K562 (cell line): ENCODE results near the gene S100A4. TPM values are rescaled to one million over a fixed set of nuclear protein-coding genes. Genes with fewer than 3 reads are reported as not detected.

Source experiments
- ERF ChIP-seq: fragments of 450-650 bp; formaldehyde crosslinking; IDR thresholded peaks from 2 replicates; pipeline ENCODE4 v1.4.0; 2020; ENCODE audit warnings: mild to moderate bottlenecking, mixed read lengths
- KLF1 ChIP-seq: fragments of 450-650 bp; IDR thresholded peaks from 2 replicates; pipeline ENCODE4 v1.6.1; 2016; ENCODE audit warnings: missing genetic modification characterization, missing compliant biosample characterization
- MEF2D ChIP-seq: conservative IDR thresholded peaks from 2 replicates; pipeline ENCODE4 v1.6.1; 2016; ENCODE audit warnings: low read depth, missing genetic modification characterization, missing compliant biosample characterization
- MTA3 ChIP-seq: fragments of 450-650 bp; formaldehyde crosslinking; IDR thresholded peaks from 2 replicates; pipeline ENCODE4 v1.6.1; 2017; ENCODE audit warnings: mild to moderate bottlenecking, borderline replicate concordance
- POLR2H ChIP-seq: IDR thresholded peaks from 2 replicates; pipeline ENCODE4 v1.6.1; 2016; ENCODE audit warnings: missing genetic modification characterization, low read depth, mild to moderate bottlenecking, control low read depth, missing compliant biosample characterization, moderate library complexity
- SP1 ChIP-seq: sonication (generic); formaldehyde crosslinking; IDR thresholded peaks from 2 replicates; pipeline ENCODE4 v1.8.1; 2022; ENCODE audit warnings: mild to moderate bottlenecking, missing genetic modification reagents
- SRSF1 ChIP-seq: fragments of 200-400 bp; formaldehyde crosslinking; IDR thresholded peaks from 2 replicates; pipeline ENCODE4 v1.6.1; 2017; ENCODE audit warnings: mild to moderate bottlenecking, low read depth, low read length, moderate library complexity
- SRSF3 ChIP-seq: fragments of 200-400 bp; formaldehyde crosslinking; IDR thresholded peaks from 2 replicates; pipeline ENCODE4 v1.6.1; 2016; ENCODE audit warnings: mild to moderate bottlenecking, low read length, moderate library complexity; ENCODE audit not compliant: insufficient read depth
- ZBTB7A ChIP-seq: IDR thresholded peaks from 2 replicates; pipeline ENCODE4 v1.6.1; 2011; ENCODE audit warnings: low read depth, mild to moderate bottlenecking, low read length, moderate library complexity, borderline replicate concordance; ENCODE audit not compliant: control insufficient read depth
- ZKSCAN1 ChIP-seq: fragments of 150-350 bp; IDR thresholded peaks from 2 replicates; pipeline ENCODE4 v1.6.1; 2016; ENCODE audit warnings: low read depth, low read length
- ZNF253 ChIP-seq: fragments of 250-450 bp; sonication (Bioruptor Pico); conservative IDR thresholded peaks from 2 replicates; pipeline ENCODE4 v1.6.1; 2021; ENCODE audit warnings: mild to moderate bottlenecking
- ZNF79 ChIP-seq: fragments of 250-450 bp; sonication (Bioruptor Pico); IDR thresholded peaks from 2 replicates; pipeline ENCODE4 v1.4.0; 2020; ENCODE audit warnings: low read depth, mild to moderate bottlenecking, moderate library complexity
- ZZZ3 ChIP-seq: fragments of 450-650 bp; IDR thresholded peaks from 2 replicates; pipeline ENCODE4 v1.6.1; 2016; ENCODE audit warnings: antibody characterized with exemption, mild to moderate bottlenecking, moderate library complexity
- polyA plus RNA-seq, 8 experiments: library from polyadenylated mRNA; depleted of rRNA in 4 of 8; stranded (reverse) in 5 of 8; unstranded in 3 of 8; fragments of >200 nt; fragmentation: Nextera tagmentation in 2 of 8; fragmentation: Illumina TruSeq in 1 of 8; extraction: Ambion mirVana in 2 of 8; extraction: Trizol in 1 of 8; gene quantifications; 2 replicates each; pipeline versions ENCODE4 v1.2.1 to v1.2.3, GENCODE V29; 2011 to 2014; ENCODE audit warnings: inconsistent platforms in 1 of 8, missing spikeins in 1 of 8
- total RNA-seq, 7 experiments: library from RNA; depleted of rRNA in 6 of 7; stranded (reverse); fragments of >200 nt in 6 of 7; fragmentation: Illumina TruSeq in 2 of 7; extraction: Trizol in 2 of 7; gene quantifications; 2 replicates each; pipeline versions ENCODE4 v1.2.1 to v1.2.3, GENCODE V29; 2011 to 2021; ENCODE audit warnings: low replicate concordance in 1 of 7
- TF ChIP-seq, protein P1 (sequence below), 2 experiments: fragments of 450-650 bp in 1 of 2; sonication (generic) in 1 of 2; formaldehyde crosslinking in 1 of 2; IDR thresholded peaks in 1 of 2; conservative IDR thresholded peaks in 1 of 2; 2 replicates each; pipeline versions ENCODE4 v1.6.1 to v1.8.1; 2016 to 2023; ENCODE audit warnings: mild to moderate bottlenecking in 2 of 2, moderate library complexity in 2 of 2, inconsistent platforms in 1 of 2, missing genetic modification reagents in 1 of 2
- TF ChIP-seq, protein P2 (sequence below): fragments of 450-650 bp; IDR thresholded peaks from 2 replicates; pipeline ENCODE4 v1.6.1; 2016; ENCODE audit warnings: low read depth, mild to moderate bottlenecking, moderate library complexity
- TF ChIP-seq, protein P3 (sequence below), 2 experiments: fragments of 450-650 bp in 1 of 2; sonication (generic) in 1 of 2; formaldehyde crosslinking in 1 of 2; IDR thresholded peaks; 2 replicates each; pipeline versions ENCODE4 v1.7.1 to v1.9.0; 2016 to 2022; ENCODE audit warnings: inconsistent platforms in 1 of 2, mild to moderate bottlenecking in 1 of 2, missing genetic modification reagents in 1 of 2

Gene S100A4
- total and polyA plus RNA-seq, 9 of the 15 experiments (the other 6 are each of a cell fraction or from before 2014, with no cell fraction given), result 3.7 to 20.1 (median 11.2) TPM

DNA sequence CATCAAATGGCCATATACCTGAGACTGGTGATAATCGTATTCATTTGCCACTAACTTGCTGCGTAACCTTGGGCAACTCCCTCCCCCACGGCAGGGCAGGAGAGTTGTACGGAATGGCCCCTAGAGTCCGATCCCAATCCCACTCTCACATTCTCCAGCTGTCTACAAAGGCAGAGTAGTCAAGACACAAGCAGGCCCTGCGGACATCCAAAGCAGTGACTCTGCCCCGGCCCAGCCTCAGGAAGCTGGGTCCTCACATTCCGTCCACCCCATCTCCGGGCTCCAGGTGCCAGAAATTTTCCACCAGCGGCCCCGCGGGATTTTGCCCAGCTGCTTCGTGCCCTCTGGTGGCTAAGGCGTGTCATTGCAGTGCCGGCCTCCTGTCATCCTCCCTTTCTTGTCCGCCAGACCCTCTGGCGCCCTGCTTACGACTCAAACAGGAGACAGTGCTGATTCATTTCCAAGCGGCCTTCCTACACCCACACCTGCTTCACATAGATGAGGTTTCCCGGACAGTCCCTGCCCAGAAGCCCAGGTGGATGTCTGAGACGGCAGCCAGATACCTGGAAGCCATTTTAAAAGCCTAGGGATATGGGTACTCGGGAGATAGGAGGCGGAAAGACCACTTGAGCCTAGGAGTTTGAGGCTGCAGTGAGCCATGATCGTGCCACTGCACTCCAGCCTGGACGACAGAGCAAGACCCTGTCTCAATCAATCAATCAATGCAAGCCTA, 22.9 kb upstream of the S100A4 start (continued):
- TF ChIP-seq, protein P1, sequence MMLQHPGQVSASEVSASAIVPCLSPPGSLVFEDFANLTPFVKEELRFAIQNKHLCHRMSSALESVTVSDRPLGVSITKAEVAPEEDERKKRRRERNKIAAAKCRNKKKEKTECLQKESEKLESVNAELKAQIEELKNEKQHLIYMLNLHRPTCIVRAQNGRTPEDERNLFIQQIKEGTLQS (IDR thresholded peaks at IDR 0.05), result peak; percentile 28; the same call in 1 of the 2 replicates
- TF ChIP-seq, protein P1 (CRISPR knock-in tag; conservative IDR thresholded peaks at IDR 0.05), result peak; percentile 63; the same call in 1 of the 2 replicates
- TF ChIP-seq POLR2H (tag) (no peak), ERF (no peak), ZBTB7A (peak; percentile 50; the same call in 1 of the 2 replicates), KLF1 (tag) (no peak), MEF2D (tag) (no peak), ZNF253 (CRISPR knock-in tag) (no peak), MTA3 (no peak; the same call in 1 of the 2 replicates), SP1 (no peak), ZNF79 (CRISPR knock-in tag) (no peak), SRSF3 (no peak), SRSF1 (no peak), ZKSCAN1 (0 out of 2 replicates have a peak, but pooled peaks have one; percentile 52), ZZZ3 (no peak)
- TF ChIP-seq, protein P2, sequence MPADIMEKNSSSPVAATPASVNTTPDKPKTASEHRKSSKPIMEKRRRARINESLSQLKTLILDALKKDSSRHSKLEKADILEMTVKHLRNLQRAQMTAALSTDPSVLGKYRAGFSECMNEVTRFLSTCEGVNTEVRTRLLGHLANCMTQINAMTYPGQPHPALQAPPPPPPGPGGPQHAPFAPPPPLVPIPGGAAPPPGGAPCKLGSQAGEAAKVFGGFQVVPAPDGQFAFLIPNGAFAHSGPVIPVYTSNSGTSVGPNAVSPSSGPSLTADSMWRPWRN, result no peak
- TF ChIP-seq, protein P3, sequence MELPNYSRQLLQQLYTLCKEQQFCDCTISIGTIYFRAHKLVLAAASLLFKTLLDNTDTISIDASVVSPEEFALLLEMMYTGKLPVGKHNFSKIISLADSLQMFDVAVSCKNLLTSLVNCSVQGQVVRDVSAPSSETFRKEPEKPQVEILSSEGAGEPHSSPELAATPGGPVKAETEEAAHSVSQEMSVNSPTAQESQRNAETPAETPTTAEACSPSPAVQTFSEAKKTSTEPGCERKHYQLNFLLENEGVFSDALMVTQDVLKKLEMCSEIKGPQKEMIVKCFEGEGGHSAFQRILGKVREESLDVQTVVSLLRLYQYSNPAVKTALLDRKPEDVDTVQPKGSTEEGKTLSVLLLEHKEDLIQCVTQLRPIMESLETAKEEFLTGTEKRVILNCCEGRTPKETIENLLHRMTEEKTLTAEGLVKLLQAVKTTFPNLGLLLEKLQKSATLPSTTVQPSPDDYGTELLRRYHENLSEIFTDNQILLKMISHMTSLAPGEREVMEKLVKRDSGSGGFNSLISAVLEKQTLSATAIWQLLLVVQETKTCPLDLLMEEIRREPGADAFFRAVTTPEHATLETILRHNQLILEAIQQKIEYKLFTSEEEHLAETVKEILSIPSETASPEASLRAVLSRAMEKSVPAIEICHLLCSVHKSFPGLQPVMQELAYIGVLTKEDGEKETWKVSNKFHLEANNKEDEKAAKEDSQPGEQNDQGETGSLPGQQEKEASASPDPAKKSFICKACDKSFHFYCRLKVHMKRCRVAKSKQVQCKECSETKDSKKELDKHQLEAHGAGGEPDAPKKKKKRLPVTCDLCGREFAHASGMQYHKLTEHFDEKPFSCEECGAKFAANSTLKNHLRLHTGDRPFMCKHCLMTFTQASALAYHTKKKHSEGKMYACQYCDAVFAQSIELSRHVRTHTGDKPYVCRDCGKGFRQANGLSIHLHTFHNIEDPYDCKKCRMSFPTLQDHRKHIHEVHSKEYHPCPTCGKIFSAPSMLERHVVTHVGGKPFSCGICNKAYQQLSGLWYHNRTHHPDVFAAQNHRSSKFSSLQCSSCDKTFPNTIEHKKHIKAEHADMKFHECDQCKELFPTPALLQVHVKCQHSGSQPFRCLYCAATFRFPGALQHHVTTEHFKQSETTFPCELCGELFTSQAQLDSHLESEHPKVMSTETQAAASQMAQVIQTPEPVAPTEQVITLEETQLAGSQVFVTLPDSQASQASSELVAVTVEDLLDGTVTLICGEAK (IDR thresholded peaks at IDR 0.05), result no peak
- TF ChIP-seq, protein P3 (CRISPR knock-in tag; IDR thresholded peaks at IDR 0.05), result no peak
